ENCODE measurements around the gene NRG3.

Gene NRG3

GRCh38 chr10:82867056-82867455, 992.1 kb downstream of the NRG3 start:
- no peak for DNase-seq

GRCh38 chr10:82874671-82875070, 999.7 kb downstream of the NRG3 start:
- DNase-seq = no peak

GRCh38 chr10:82880776-82881290, 1005.8 kb downstream of the NRG3 start:
- no peak for DNase-seq

- no peak for DNase-seq
Measured at GRCh38 chr10:82882722-82883121, 1007.7 kb downstream of the NRG3 start.

GRCh38 chr10:82883603-82884002, 1008.6 kb downstream of the NRG3 start:
- no peak for DNase-seq

- no peak for DNase-seq
Measured at GRCh38 chr10:82887488-82887887, 1012.5 kb downstream of the NRG3 start.

- no peak for DNase-seq
Measured at GRCh38 chr10:82888809-82889455, 1013.9 kb downstream of the NRG3 start.

GRCh38 chr10:82889728-82890127, 1014.7 kb downstream of the NRG3 start:
- no peak for DNase-seq

GRCh38 chr10:82890573-82890972, 1015.6 kb downstream of the NRG3 start:
- DNase-seq = no peak

GRCh38 chr10:82908096-82908495, 1033.1 kb downstream of the NRG3 start:
- DNase-seq = no peak

GRCh38 chr10:82908751-82909150, 1033.8 kb downstream of the NRG3 start:
- DNase-seq = no peak

GRCh38 chr10:82910301-82910700, 1035.3 kb downstream of the NRG3 start:
- DNase-seq = no peak

GRCh38 chr10:82914655-82915136, 1039.7 kb downstream of the NRG3 start:
- DNase-seq = no peak

GRCh38 chr10:82916941-82917340, 1041.9 kb downstream of the NRG3 start:
- no peak for DNase-seq

GRCh38 chr10:82918022-82918421, 1043.0 kb downstream of the NRG3 start:
- DNase-seq = no peak

GRCh38 chr10:82922046-82922445, 1047.1 kb downstream of the NRG3 start:
- no peak for DNase-seq

GRCh38 chr10:82922755-82923154, 1047.8 kb downstream of the NRG3 start:
- no peak for DNase-seq

- DNase-seq = no peak
Measured at GRCh38 chr10:82924711-82925110, 1049.7 kb downstream of the NRG3 start.

- DNase-seq = no peak
Measured at GRCh38 chr10:82925547-82925946, 1050.6 kb downstream of the NRG3 start.

GRCh38 chr10:82932451-82932850, 1057.5 kb downstream of the NRG3 start:
- DNase-seq = no peak

GRCh38 chr10:82934429-82934828, 1059.4 kb downstream of the NRG3 start:
- DNase-seq = no peak

- DNase-seq = no peak
Measured at GRCh38 chr10:82934947-82935346, 1060.0 kb downstream of the NRG3 start.

- DNase-seq = no peak
Measured at GRCh38 chr10:82938331-82938730, 1063.3 kb downstream of the NRG3 start.

GRCh38 chr10:82942286-82943099, 1067.5 kb downstream of the NRG3 start:
- DNase-seq = no peak
